Activated naive CD8-positive, alpha-beta T cell treated with anti-CD3 and anti-CD28 coated beads, Interleukin-2, amount 50 U/mL, for 24 hours (primary cell): ENCODE results near the gene MYH9.
A peak's percentile ranks its signal among the peaks of the same experiment; 100 is the strongest.
"Not testable (repeated sequence)": the region's sequence is repeated elsewhere in the genome, so short reads cannot be mapped to it uniquely, and the experiment has no call there.

Experiments used
- ATAC-seq: fragments of 150-1000 bp; cut with Tn5 transposase; one replicate; pipeline ENCODE4 v1.10.0; 2021
- DNase-seq: peaks from one replicate; pipeline ENCODE4 v3.0.0; 2021
- H3K27ac Mint-ChIP-seq: one replicate; pipeline ENCODE4 v1.8.0; 2021; ENCODE audit warnings: mild to moderate bottlenecking, mixed read lengths
- H3K27me3 Mint-ChIP-seq: one replicate; pipeline ENCODE4 v1.8.0; 2021; ENCODE audit warnings: mixed read lengths
- H3K36me3 Mint-ChIP-seq: one replicate; pipeline ENCODE4 v1.8.0; 2021; ENCODE audit warnings: low read depth, mixed read lengths
- H3K4me1 Mint-ChIP-seq: one replicate; pipeline ENCODE4 v1.8.0; 2021; ENCODE audit warnings: mixed read lengths
- H3K4me3 Mint-ChIP-seq: one replicate; pipeline ENCODE4 v1.8.0; 2021; ENCODE audit warnings: mild to moderate bottlenecking, moderate library complexity, mixed read lengths
- H3K9me3 Mint-ChIP-seq: one replicate; pipeline ENCODE4 v1.8.0; 2021; ENCODE audit warnings: mixed read lengths

MYH9 gene

GRCh38 chr22:36282328-36282831 lies 105.4 kb downstream of the MYH9 start:
- peaks cover 46% of the 10 kb centered on the region for H3K36me3 Mint-ChIP-seq
- H3K27ac Mint-ChIP-seq: no peak overlapping the region
- H3K27me3 Mint-ChIP-seq: no peaks in the 10 kb centered on the region
- peaks cover 20% of the 10 kb centered on the region for H3K4me1 Mint-ChIP-seq
- no peaks in the 10 kb centered on the region for H3K9me3 Mint-ChIP-seq
- no peak for DNase-seq
- no peak overlapping the region for H3K4me3 Mint-ChIP-seq
- ATAC-seq: no peak

GRCh38 chr22:36281781-36282327 lies 105.9 kb downstream of the MYH9 start:
- no peak overlapping the region for H3K4me3 Mint-ChIP-seq
- no peak for ATAC-seq
- H3K36me3 Mint-ChIP-seq: peaks cover 41% of the 10 kb centered on the region
- H3K27ac Mint-ChIP-seq: no peak overlapping the region
- H3K27me3 Mint-ChIP-seq: no peaks in the 10 kb centered on the region
- no peak for DNase-seq
- peaks cover 21% of the 10 kb centered on the region for H3K4me1 Mint-ChIP-seq
- H3K9me3 Mint-ChIP-seq: no peaks in the 10 kb centered on the region

GRCh38 chr22:36280379-36280778 lies 107.4 kb downstream of the MYH9 start:
- ATAC-seq (no peak), DNase-seq (no peak)
- H3K4me1 Mint-ChIP-seq: peaks cover 23% of the 10 kb centered on the region
- H3K27ac Mint-ChIP-seq: no peak overlapping the region
- H3K9me3 Mint-ChIP-seq: no peaks in the 10 kb centered on the region
- no peak overlapping the region for H3K4me3 Mint-ChIP-seq
- no peaks in the 10 kb centered on the region for H3K27me3 Mint-ChIP-seq
- peaks cover 31% of the 10 kb centered on the region for H3K36me3 Mint-ChIP-seq

- ATAC-seq: no peak
- Mint-ChIP-seq H3K36me3 (peaks cover 28% of the 10 kb centered on the region), H3K27ac (peak overlapping the region; percentile 33)
These were observed 108.5 kb downstream of the MYH9 start for GRCh38 chr22:36279219-36279666.

GRCh38 chr22:36277482-36278291 lies 110.1 kb downstream of the MYH9 start:
- H3K27me3 Mint-ChIP-seq: no peaks in the 10 kb centered on the region
- peak overlapping the region; percentile 59 for H3K27ac Mint-ChIP-seq
- H3K9me3 Mint-ChIP-seq: no peaks in the 10 kb centered on the region
- peak; percentile 77 for ATAC-seq
- H3K36me3 Mint-ChIP-seq: peaks cover 17% of the 10 kb centered on the region
- H3K4me1 Mint-ChIP-seq: peaks cover 27% of the 10 kb centered on the region
- peak; percentile 67 for DNase-seq
- no peak overlapping the region for H3K4me3 Mint-ChIP-seq

More at GRCh38 chr22:36279219-36279666, 108.5 kb downstream of the MYH9 start:
- Mint-ChIP-seq H3K27me3 (no peaks in the 10 kb centered on the region), H3K4me1 (peaks cover 25% of the 10 kb centered on the region), H3K9me3 (no peaks in the 10 kb centered on the region), H3K4me3 (no peak overlapping the region)
- DNase-seq: no peak

- Mint-ChIP-seq H3K4me1 (peaks cover 27% of the 10 kb centered on the region), H3K36me3 (peaks cover 4% of the 10 kb centered on the region), H3K9me3 (no peaks in the 10 kb centered on the region), H3K27me3 (no peaks in the 10 kb centered on the region), H3K4me3 (no peak overlapping the region), H3K27ac (no peak overlapping the region)
- ATAC-seq (no peak), DNase-seq (no peak)
These were observed 113.2 kb downstream of the MYH9 start for GRCh38 chr22:36274531-36274930.

- not testable (repeated sequence) for ATAC-seq, H3K27me3 Mint-ChIP-seq, H3K27ac Mint-ChIP-seq, H3K9me3 Mint-ChIP-seq, H3K36me3 Mint-ChIP-seq, DNase-seq, H3K4me3 Mint-ChIP-seq
- H3K4me1 Mint-ChIP-seq: peaks cover 10% of the 10 kb centered on the region
These were observed 115.8 kb downstream of the MYH9 start for GRCh38 chr22:36271951-36272350.

GRCh38 chr22:36271231-36271630 lies 116.5 kb downstream of the MYH9 start:
- not testable (repeated sequence) for H3K4me1 Mint-ChIP-seq, H3K9me3 Mint-ChIP-seq, H3K4me3 Mint-ChIP-seq, H3K36me3 Mint-ChIP-seq, H3K27ac Mint-ChIP-seq, DNase-seq, H3K27me3 Mint-ChIP-seq, ATAC-seq

GRCh38 chr22:36267896-36268485 lies 119.8 kb downstream of the MYH9 start:
- no peaks in the 10 kb centered on the region for H3K4me1 Mint-ChIP-seq

GRCh38 chr22:36267058-36267457 lies 120.7 kb downstream of the MYH9 start:
- DNase-seq: no peak
- no peak overlapping the region for H3K27ac Mint-ChIP-seq
- H3K27me3 Mint-ChIP-seq: no peaks in the 10 kb centered on the region
- H3K9me3 Mint-ChIP-seq: no peaks in the 10 kb centered on the region
- ATAC-seq: no peak
- H3K36me3 Mint-ChIP-seq: peaks cover 9% of the 10 kb centered on the region
- H3K4me1 Mint-ChIP-seq: no peaks in the 10 kb centered on the region
- no peak overlapping the region for H3K4me3 Mint-ChIP-seq

More at GRCh38 chr22:36267896-36268485, 119.8 kb downstream of the MYH9 start:
- H3K36me3 Mint-ChIP-seq: peaks cover 6% of the 10 kb centered on the region
- DNase-seq: no peak
- H3K4me3 Mint-ChIP-seq: no peak overlapping the region
- H3K27ac Mint-ChIP-seq: no peak overlapping the region
- no peaks in the 10 kb centered on the region for H3K9me3 Mint-ChIP-seq
- H3K27me3 Mint-ChIP-seq: no peaks in the 10 kb centered on the region
- ATAC-seq: no peak

GRCh38 chr22:36263886-36264664 lies 123.7 kb downstream of the MYH9 start:
- H3K4me3 Mint-ChIP-seq, H3K27ac Mint-ChIP-seq, ATAC-seq, H3K9me3 Mint-ChIP-seq, DNase-seq, H3K4me1 Mint-ChIP-seq, H3K27me3 Mint-ChIP-seq: not testable (repeated sequence)
- H3K36me3 Mint-ChIP-seq: peaks cover 14% of the 10 kb centered on the region

GRCh38 chr22:36263216-36263673 lies 124.5 kb downstream of the MYH9 start:
- not testable (repeated sequence) for H3K27me3 Mint-ChIP-seq, ATAC-seq, H3K27ac Mint-ChIP-seq, DNase-seq, H3K9me3 Mint-ChIP-seq, H3K4me3 Mint-ChIP-seq
- Mint-ChIP-seq H3K36me3 (peaks cover 16% of the 10 kb centered on the region), H3K4me1 (peaks cover 13% of the 10 kb centered on the region)

GRCh38 chr22:36262307-36262706 lies 125.5 kb downstream of the MYH9 start:
- H3K4me1 Mint-ChIP-seq: peaks cover 19% of the 10 kb centered on the region
- H3K36me3 Mint-ChIP-seq: peaks cover 22% of the 10 kb centered on the region
- not testable (repeated sequence) for DNase-seq, ATAC-seq, H3K27me3 Mint-ChIP-seq, H3K27ac Mint-ChIP-seq, H3K9me3 Mint-ChIP-seq, H3K4me3 Mint-ChIP-seq

GRCh38 chr22:36261675-36262074 lies 126.1 kb downstream of the MYH9 start:
- not testable (repeated sequence) for ATAC-seq, H3K27me3 Mint-ChIP-seq, H3K27ac Mint-ChIP-seq, H3K4me3 Mint-ChIP-seq, DNase-seq, H3K9me3 Mint-ChIP-seq
- Mint-ChIP-seq H3K36me3 (peaks cover 22% of the 10 kb centered on the region), H3K4me1 (peaks cover 19% of the 10 kb centered on the region)
